ENCODE measurements around the gene NKX1-2.

DNA sequence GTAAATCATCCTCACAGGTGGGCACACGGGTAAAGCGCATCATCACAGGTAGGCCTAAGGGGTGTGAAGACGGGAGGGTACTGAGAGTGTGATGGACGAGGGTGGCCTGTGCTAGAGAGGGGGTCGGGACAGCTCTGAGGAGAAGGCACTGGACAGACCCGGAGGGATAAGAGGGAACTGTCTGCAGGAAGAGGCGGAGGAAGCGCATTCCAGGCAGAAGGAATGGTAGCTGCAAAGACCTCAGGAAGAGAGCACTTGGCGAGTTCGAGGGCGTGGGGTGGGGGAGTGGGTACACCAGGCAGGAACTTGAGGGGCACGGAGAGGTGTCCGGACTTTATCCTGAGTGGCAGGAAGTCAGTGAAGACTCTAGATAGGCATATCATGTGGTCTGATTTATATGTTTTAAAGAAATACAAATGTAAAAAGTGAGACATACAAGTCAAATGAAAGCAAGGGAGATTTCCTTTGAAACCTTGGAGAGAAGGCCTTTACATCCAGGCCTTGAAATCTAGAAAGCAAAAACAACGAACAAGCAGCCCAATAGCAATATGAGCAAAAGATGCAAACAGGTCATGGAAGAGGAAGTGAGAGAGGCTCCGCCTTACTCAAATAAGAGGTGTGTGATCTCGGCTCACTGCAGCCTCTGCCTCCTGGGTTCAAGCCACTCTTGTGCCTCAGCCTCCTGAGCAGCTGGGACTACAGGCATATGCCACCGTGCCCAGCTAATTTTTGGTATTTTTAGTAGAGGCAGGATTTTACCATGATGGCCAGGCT is 15.4 kb upstream of the NKX1-2 start:
- TF ChIP-seq, protein P1, sequence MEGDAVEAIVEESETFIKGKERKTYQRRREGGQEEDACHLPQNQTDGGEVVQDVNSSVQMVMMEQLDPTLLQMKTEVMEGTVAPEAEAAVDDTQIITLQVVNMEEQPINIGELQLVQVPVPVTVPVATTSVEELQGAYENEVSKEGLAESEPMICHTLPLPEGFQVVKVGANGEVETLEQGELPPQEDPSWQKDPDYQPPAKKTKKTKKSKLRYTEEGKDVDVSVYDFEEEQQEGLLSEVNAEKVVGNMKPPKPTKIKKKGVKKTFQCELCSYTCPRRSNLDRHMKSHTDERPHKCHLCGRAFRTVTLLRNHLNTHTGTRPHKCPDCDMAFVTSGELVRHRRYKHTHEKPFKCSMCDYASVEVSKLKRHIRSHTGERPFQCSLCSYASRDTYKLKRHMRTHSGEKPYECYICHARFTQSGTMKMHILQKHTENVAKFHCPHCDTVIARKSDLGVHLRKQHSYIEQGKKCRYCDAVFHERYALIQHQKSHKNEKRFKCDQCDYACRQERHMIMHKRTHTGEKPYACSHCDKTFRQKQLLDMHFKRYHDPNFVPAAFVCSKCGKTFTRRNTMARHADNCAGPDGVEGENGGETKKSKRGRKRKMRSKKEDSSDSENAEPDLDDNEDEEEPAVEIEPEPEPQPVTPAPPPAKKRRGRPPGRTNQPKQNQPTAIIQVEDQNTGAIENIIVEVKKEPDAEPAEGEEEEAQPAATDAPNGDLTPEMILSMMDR (IDR thresholded peaks at IDR 0.05) = no peak
- no peak for TF ChIP-seq POLR2AphosphoS5 (IDR thresholded peaks at IDR 0.05)

Measured in breast epithelium (tissue), 3 donors.